Activated naive CD8-positive, alpha-beta T cell treated with anti-CD3 and anti-CD28 coated beads, Interleukin-2, amount 10 ng/mL, durations not matched to agents 7 days and 5 days (primary cell): Measurements from ENCODE around the gene CACNA1E. TPM values are rescaled to one million over a fixed set of nuclear protein-coding genes. Genes with fewer than 3 reads are reported as not detected.
"Not testable (repeated sequence)": the region's sequence is repeated elsewhere in the genome, so short reads cannot be mapped to it uniquely, and the experiment has no call there.

Experiments used
- ATAC-seq: fragments of 150-1000 bp; cut with Tn5 transposase; one replicate; pipeline ENCODE4 v1.10.0; 2021; ENCODE audit warnings: low read depth, moderate library complexity
- POLR2A ChIA-PET: fragments of 350-600 bp; sonication (Branson Sonifier 250); formaldehyde crosslinking; loops from one replicate; lab custom pipeline; 2021; ENCODE audit warnings: antibody characterized with exemption; lab: Charles Lee
- DNase-seq: peaks from one replicate; pipeline ENCODE4 v3.0.0; 2021
- H3K27ac Mint-ChIP-seq: one replicate; pipeline ENCODE4 v1.8.0; 2022; ENCODE audit warnings: mild to moderate bottlenecking, mixed read lengths
- H3K27me3 Mint-ChIP-seq: one replicate; pipeline ENCODE4 v1.8.0; 2022; ENCODE audit warnings: mild to moderate bottlenecking, moderate library complexity, mixed read lengths
- H3K36me3 Mint-ChIP-seq: one replicate; pipeline ENCODE4 v1.8.0; 2021; ENCODE audit warnings: mild to moderate bottlenecking, mixed read lengths
- H3K4me1 Mint-ChIP-seq: one replicate; pipeline ENCODE4 v1.8.0; 2021; ENCODE audit warnings: mixed read lengths
- H3K4me3 Mint-ChIP-seq: one replicate; pipeline ENCODE4 v1.8.0; 2022; ENCODE audit warnings: mild to moderate bottlenecking, moderate library complexity, mixed read lengths
- H3K9me3 Mint-ChIP-seq: one replicate; pipeline ENCODE4 v1.8.0; 2021; ENCODE audit warnings: mixed read lengths
- total RNA-seq, 2 experiments: library from RNA; stranded (reverse); gene quantifications; one replicate each; pipeline ENCODE4 v1.2.3, GENCODE V29; 2021

Gene CACNA1E
- total RNA-seq, 2 experiments from 2014 or later, result not detected

DNA sequence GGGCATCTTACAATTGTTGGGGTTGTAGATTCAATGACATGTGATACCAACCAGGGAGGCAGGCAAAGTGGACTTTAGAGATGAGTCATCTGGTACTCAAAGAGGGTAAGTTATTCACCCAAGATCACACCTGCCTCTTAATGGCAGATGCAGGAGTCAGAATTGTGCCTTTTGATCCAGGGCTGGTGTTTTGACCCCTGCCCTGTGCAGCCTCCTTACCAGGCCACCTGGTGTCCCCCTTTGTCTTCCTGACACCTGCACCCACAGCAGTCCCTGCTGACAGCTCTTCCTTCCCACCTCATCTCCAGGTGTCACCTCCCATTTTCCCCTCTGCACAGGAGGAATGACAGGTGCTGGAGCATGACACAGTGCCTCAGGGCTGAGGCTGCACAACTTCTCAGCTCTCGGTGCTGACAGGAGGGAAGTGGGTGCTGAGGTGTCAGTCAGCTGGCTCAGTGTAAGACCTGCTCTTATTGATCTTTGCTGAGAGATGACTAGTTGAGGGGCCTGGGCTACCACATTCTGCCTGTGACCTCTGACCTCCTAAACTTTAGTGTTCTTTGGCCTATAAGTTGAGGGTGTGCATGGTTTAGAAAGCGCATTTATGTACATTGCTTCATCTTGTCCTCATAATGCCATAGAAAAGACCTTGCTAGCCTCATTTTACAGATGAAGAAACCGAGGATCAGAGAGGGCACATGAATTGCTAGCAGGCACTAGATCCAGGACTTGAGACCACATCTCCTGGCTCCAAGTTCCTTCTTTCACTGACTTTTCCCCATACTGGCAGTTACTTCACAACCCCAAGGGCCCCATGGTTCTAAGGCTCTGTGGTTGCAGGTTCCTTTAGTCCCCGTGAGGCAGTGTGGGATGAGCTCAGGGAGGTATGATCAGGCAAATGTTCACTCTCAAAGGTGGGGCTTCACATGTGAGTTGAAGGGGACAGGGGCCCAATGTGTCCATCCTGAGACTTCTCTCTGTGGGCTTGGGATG, 31.3 kb downstream of the CACNA1E start:
- no peak overlapping the region for H3K27ac Mint-ChIP-seq
- peaks cover 2% of the 10 kb centered on the region for H3K4me1 Mint-ChIP-seq
- H3K27me3 Mint-ChIP-seq, result peaks cover 18% of the 10 kb centered on the region
- DNase-seq (no peak), ATAC-seq (peak; percentile 42)
- no peak overlapping the region for H3K4me3 Mint-ChIP-seq
- no peaks in the 10 kb centered on the region for H3K9me3 Mint-ChIP-seq
- H3K36me3 Mint-ChIP-seq, result no peaks in the 10 kb centered on the region
- POLR2A ChIA-PET, result no interaction called here

GRCh38 chr1:181516706-181517105, 33.4 kb downstream of the CACNA1E start:
- POLR2A ChIA-PET, result no interaction called here

DNA sequence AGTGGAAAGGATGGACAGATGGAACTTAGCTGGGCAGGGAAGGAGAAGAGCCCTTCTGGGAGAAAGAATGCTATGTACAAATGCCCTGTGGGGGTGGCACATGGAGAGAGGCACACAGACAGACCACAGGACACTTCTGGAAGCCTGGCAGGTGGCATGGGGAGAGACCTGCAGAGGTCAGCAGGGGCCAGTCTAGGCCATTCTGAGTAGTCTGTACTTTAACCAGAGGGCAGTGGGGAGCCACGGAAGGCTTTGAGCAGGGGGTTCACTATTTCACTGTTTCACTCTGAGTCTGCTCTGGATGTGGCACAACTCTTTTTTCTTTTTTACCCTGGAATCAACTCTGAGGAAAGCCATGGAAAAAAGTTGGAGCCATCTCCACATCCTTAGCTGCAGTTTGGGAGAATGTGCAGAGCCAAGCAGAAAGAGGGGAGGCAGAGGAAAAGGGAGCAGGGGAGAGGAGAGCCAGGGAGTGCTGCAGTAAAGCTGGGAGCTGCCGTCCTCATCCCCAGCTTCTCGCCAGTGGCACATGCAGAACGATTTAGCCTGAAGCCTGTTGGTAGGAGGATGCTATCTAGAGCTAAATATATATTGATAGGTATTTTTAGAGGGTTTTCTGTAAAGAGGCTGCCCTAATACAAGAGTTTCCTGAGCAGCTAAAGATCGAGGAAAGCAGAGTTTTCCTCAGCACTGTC, 34.0 kb downstream of the CACNA1E start:
- H3K27me3 Mint-ChIP-seq, result peaks cover 13% of the 10 kb centered on the region
- POLR2A ChIA-PET, result no interaction called here
- H3K36me3 Mint-ChIP-seq, result no peaks in the 10 kb centered on the region
- ATAC-seq, result no peak
- H3K4me1 Mint-ChIP-seq, result peaks cover 4% of the 10 kb centered on the region
- DNase-seq, result no peak
- H3K9me3 Mint-ChIP-seq, result no peaks in the 10 kb centered on the region
- no peak overlapping the region for H3K4me3 Mint-ChIP-seq
- H3K27ac Mint-ChIP-seq, result no peak overlapping the region

More at GRCh38 chr1:181516706-181517105, 33.4 kb downstream of the CACNA1E start:
- Mint-ChIP-seq H3K9me3 (no peaks in the 10 kb centered on the region), H3K27me3 (peaks cover 15% of the 10 kb centered on the region), H3K36me3 (no peaks in the 10 kb centered on the region), H3K27ac (no peak overlapping the region), H3K4me3 (no peak overlapping the region), H3K4me1 (peaks cover 4% of the 10 kb centered on the region)
- no peak for ATAC-seq
- no peak for DNase-seq

- no peaks in the 10 kb centered on the region for H3K9me3 Mint-ChIP-seq
- H3K4me1 Mint-ChIP-seq, result peaks cover 7% of the 10 kb centered on the region
- POLR2A ChIA-PET, result no interaction called here
- H3K4me3 Mint-ChIP-seq, result no peak overlapping the region
- H3K27ac Mint-ChIP-seq, result no peak overlapping the region
- H3K36me3 Mint-ChIP-seq, result no peaks in the 10 kb centered on the region
- no peak for ATAC-seq
- no peak for DNase-seq
- peaks cover 14% of the 10 kb centered on the region for H3K27me3 Mint-ChIP-seq
These were observed 34.8 kb downstream of the CACNA1E start for GRCh38 chr1:181518152-181518551.

GRCh38 chr1:181522864-181523263, 39.5 kb downstream of the CACNA1E start:
- Mint-ChIP-seq H3K27ac (no peak overlapping the region), H3K27me3 (peaks cover 12% of the 10 kb centered on the region), H3K9me3 (peaks cover 2% of the 10 kb centered on the region), H3K4me1 (peaks cover 5% of the 10 kb centered on the region), H3K36me3 (no peaks in the 10 kb centered on the region), H3K4me3 (no peak overlapping the region)
- POLR2A ChIA-PET, result no interaction called here
- DNase-seq (no peak), ATAC-seq (no peak)

- Mint-ChIP-seq H3K4me1 (peaks cover 5% of the 10 kb centered on the region), H3K9me3 (peaks cover 11% of the 10 kb centered on the region), H3K27ac (no peak overlapping the region), H3K36me3 (no peaks in the 10 kb centered on the region), H3K27me3 (peaks cover 6% of the 10 kb centered on the region), H3K4me3 (no peak overlapping the region)
- DNase-seq (no peak), ATAC-seq (no peak)
- POLR2A ChIA-PET, result no interaction called here
These were observed 41.9 kb downstream of the CACNA1E start for GRCh38 chr1:181525104-181525721.

DNA sequence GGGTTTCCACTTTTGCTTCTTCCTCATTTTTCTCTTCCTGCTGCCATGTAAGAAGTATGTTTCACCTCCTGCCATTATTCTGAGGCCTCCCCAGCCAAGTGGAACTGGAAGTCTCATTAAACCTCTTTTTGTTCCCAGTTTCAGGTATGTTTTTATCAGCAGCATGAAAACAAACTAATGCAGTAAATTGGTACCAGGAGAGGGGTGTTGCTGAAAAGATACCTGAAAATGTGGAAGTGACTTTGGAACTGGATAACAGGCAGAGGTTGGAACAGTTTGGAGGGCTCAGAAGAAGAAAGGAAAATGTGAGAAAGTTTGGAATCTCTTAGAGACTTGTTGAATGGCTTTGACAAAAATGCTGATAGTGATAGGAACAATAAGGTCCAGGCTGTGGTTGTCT, 44.9 kb downstream of the CACNA1E start:
- H3K27me3 Mint-ChIP-seq, H3K36me3 Mint-ChIP-seq, H3K4me1 Mint-ChIP-seq, H3K27ac Mint-ChIP-seq, POLR2A ChIA-PET, H3K4me3 Mint-ChIP-seq, DNase-seq, ATAC-seq: not testable (repeated sequence)
- peaks cover 11% of the 10 kb centered on the region for H3K9me3 Mint-ChIP-seq

GRCh38 chr1:181531441-181531840, 48.1 kb downstream of the CACNA1E start:
- no peak for ATAC-seq
- DNase-seq, result no peak
- H3K27me3 Mint-ChIP-seq, result peaks cover 9% of the 10 kb centered on the region
- no peaks in the 10 kb centered on the region for H3K36me3 Mint-ChIP-seq
- H3K4me3 Mint-ChIP-seq, result no peak overlapping the region
- H3K4me1 Mint-ChIP-seq, result no peaks in the 10 kb centered on the region
- POLR2A ChIA-PET, result no interaction called here
- no peak overlapping the region for H3K27ac Mint-ChIP-seq
- peaks cover 11% of the 10 kb centered on the region for H3K9me3 Mint-ChIP-seq

DNA sequence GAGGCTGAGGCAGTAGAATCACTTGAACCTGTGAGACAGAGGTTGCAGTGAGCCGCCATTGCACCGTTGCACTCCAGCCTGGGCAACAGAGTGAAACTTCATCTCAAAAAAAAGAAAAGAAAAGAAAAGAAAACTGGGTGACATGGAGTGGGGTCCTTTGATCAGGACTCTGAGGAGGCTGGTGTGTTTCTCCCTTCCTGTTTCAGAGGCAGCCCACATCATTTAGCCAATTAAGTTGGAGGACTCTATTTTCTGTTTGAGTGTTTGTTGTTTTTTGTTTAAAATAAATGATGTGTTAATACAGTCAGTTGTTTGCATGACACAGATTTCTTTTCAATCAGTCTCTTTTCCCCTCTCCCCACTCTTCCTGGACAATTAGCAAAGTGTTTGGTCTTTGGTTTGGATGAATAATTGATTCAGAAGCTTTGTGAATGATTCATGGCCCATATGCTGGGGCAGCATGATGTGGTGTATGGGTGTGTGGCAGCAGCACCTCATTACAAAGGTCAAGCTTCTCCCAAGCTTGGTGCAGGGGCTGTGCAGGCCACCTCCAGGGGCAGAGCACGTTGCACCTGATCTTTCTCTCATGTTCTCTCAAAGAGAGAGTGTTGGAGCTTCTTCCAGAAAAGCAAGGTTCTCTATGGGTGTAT, 48.8 kb downstream of the CACNA1E start:
- Mint-ChIP-seq H3K4me3 (no peak overlapping the region), H3K4me1 (no peaks in the 10 kb centered on the region), H3K27ac (no peak overlapping the region), H3K27me3 (peaks cover 12% of the 10 kb centered on the region), H3K36me3 (no peaks in the 10 kb centered on the region), H3K9me3 (peaks cover 11% of the 10 kb centered on the region)
- POLR2A ChIA-PET, result no interaction called here
- ATAC-seq (no peak), DNase-seq (no peak)

GRCh38 chr1:181538836-181539235, 55.5 kb downstream of the CACNA1E start:
- POLR2A ChIA-PET, result no interaction called here
- Mint-ChIP-seq H3K4me3 (no peak overlapping the region), H3K27me3 (peaks cover 43% of the 10 kb centered on the region), H3K9me3 (no peaks in the 10 kb centered on the region), H3K27ac (no peak overlapping the region), H3K36me3 (no peaks in the 10 kb centered on the region), H3K4me1 (no peaks in the 10 kb centered on the region)
- ATAC-seq, result no peak
- no peak for DNase-seq

DNA sequence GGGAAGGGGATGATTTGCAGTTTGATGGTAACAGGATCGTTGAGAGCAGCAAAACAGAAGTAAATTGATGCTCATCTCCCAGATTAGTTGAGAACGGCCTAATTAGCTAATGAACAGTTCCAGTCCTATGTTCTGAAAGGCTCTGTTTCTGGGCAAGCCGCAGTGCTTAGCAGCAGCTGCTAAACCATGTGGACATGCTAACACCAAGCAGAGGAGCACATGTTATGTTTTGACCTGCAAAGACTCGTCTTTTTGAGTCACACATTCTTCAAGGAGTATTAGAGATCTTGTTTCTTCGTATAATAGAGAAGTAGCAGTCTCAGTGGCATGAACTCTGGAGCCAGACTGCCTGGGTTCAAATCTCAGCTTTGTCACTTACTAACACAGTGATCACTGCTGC, 58.1 kb downstream of the CACNA1E start:
- no peak for ATAC-seq
- Mint-ChIP-seq H3K36me3 (no peaks in the 10 kb centered on the region), H3K4me3 (no peak overlapping the region), H3K9me3 (no peaks in the 10 kb centered on the region), H3K27ac (no peak overlapping the region), H3K4me1 (no peaks in the 10 kb centered on the region), H3K27me3 (peaks cover 50% of the 10 kb centered on the region)
- POLR2A ChIA-PET, result no interaction called here
- no peak for DNase-seq

DNA sequence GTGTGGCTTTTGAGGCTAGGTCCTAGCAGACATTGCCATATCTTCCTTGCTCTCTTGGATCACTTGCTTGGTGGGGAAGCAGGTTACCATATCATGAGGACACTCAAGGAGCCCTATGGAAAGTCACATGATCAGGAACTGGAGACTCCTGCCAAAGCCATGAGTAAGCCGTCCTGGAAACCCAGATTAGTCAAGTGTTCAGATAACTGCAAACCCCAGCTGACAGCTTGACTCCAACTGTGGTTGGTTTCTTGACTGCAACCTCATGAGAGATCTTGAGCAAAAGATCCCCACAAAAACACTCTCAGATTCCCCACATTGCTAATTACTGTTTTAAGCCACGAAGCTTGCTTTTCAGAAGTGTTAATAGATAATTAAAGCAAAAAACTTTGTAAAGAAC, 58.6 kb downstream of the CACNA1E start:
- no peak for ATAC-seq
- Mint-ChIP-seq H3K4me3 (no peak overlapping the region), H3K36me3 (no peaks in the 10 kb centered on the region), H3K9me3 (no peaks in the 10 kb centered on the region), H3K27ac (no peak overlapping the region), H3K4me1 (no peaks in the 10 kb centered on the region), H3K27me3 (peaks cover 53% of the 10 kb centered on the region)
- POLR2A ChIA-PET, result no interaction called here
- no peak for DNase-seq

GRCh38 chr1:181542406-181542805, 59.1 kb downstream of the CACNA1E start:
- H3K9me3 Mint-ChIP-seq, DNase-seq, ATAC-seq, H3K4me3 Mint-ChIP-seq, H3K27ac Mint-ChIP-seq, H3K36me3 Mint-ChIP-seq, POLR2A ChIA-PET, H3K4me1 Mint-ChIP-seq: not testable (repeated sequence)
- H3K27me3 Mint-ChIP-seq, result peaks cover 53% of the 10 kb centered on the region
